Keratinocyte (primary cell): ENCODE measurements around the gene MRPL16.

Source experiments
- CTCF ChIP-seq, 3 experiments: IDR thresholded peaks in 1 of 3; conservative IDR thresholded peaks in 1 of 3; optimal IDR thresholded peaks in 1 of 3; 2 replicates in 2 of 3; 3 replicates in 1 of 3; pipeline versions ENCODE3 to v1.5.1; 2011; ENCODE audit warnings: low read length in 3 of 3, mild to moderate bottlenecking in 3 of 3, moderate library complexity in 2 of 3, control low read depth in 1 of 3, inconsistent platforms in 1 of 3; ENCODE audit not compliant: insufficient read depth in 2 of 3; ENCODE audit errors: extremely low read depth in 1 of 3
- EZH2 ChIP-seq: IDR thresholded peaks from one replicate; pipeline ENCODE4 v1.6.1; 2012; ENCODE audit warnings: inconsistent platforms, mild to moderate bottlenecking, low read length, moderate library complexity

GRCh38 chr11:59807047-59807610 lies 3.4 kb downstream of the MRPL16 start:
- no peak for TF ChIP-seq CTCF (optimal IDR thresholded peaks at IDR 0.05 in 1 of 3, IDR thresholded peaks at IDR 0.05 in 1 of 3, conservative IDR thresholded peaks at IDR 0.05 in 1 of 3; ENCODE audit: extremely low read depth in 1 of 3, insufficient read depth in 2 of 3, low read length in 3 of 3)
- TF ChIP-seq EZH2: no peak
